GM19467 (cell line): Measurements from ENCODE around the gene PRR14L.
"Not testable (repeated sequence)": the region's sequence is repeated elsewhere in the genome, so short reads cannot be mapped to it uniquely, and the experiment has no call there.

Experiments used
- ATAC-seq: cut with Tn5 transposase; IDR thresholded peaks from one replicate; pipeline ENCODE4 v1.9.1; 2021; ENCODE audit warnings: mild to moderate bottlenecking, moderate library complexity; ENCODE audit not compliant: unreplicated experiment

Gene PRR14L

DNA sequence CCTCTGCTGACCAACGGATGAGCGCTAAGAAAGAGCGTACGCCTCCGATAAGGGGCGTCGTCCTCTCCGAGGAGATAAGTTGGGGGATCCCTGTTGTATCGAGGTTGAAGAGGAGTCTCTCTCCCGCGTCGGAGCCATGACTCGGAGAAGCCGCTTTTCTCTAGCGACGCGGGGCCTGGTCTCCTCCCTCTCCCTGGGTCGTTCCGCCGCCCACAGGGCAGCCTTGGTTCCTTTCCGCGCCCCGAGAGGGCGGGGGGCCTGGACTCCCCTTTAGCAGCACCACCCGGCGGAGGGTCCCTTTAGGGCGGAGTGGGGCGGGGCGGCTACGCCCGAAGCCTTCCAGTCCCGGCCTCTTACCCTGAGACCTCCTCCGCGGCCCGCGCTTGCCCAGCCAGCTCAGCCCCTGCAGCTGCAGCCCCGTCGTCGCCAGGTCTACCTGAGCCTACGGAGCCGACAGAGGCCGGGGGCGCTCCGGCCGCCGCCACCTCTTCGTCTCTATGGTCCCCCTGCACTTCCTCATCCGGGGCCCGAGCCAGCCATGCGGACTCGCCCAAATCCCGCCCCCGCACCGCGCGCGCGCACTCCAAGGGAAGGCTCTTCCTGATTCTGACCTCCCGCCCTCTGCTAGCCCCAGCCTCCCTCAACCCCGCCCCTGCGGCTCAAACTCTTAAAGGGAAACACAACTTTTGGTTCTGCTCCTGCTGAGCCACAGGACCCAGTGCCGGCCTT, at the start of gene PRR14L:
TSS of gene PRR14L (minus strand) at position 497 of the 729 bp plus-strand sequence. CDS start 11,272 bp downstream, outside the sequence.
- peak; percentile 53 for ATAC-seq

DNA sequence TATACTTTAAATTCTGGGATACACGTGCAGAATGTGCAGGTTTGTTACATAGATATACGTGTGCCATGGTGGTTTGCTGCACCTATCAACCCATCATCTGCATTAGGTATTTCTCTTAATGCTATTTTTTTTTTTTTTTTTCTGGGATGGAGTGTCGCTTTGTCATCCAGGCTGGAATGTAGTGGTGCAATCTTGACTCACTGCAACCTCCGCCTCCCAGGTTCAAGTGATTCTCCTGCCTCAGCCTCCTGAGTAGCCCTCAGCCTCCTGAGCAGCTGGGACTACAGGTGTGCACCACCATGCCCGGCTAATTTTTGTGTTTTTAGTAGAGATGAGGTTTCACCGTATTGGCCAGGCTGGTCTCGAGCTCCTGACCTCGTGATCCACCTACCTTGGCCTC, 49.4 kb upstream of the PRR14L start:
- not testable (repeated sequence) for ATAC-seq

DNA sequence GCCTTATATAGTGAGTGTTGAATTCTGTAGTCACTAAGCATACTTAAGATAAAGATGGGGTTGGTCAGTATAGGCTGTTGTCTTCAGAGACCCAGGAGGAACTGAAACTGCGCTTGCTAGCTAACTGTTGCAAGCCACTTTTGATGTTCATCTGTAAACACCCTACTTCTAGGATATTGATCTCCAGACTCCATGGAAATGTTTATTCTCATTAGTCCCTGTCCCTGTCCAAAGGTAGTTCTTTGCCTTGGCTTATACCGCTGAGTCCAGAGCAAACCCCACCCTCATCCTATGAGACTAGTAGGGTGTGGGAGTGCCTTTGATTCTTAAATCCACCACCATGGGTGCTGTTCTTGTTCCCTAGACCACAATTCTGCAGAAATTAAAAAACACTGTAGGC, 40.3 kb upstream of the PRR14L start:
- no peak for ATAC-seq

DNA sequence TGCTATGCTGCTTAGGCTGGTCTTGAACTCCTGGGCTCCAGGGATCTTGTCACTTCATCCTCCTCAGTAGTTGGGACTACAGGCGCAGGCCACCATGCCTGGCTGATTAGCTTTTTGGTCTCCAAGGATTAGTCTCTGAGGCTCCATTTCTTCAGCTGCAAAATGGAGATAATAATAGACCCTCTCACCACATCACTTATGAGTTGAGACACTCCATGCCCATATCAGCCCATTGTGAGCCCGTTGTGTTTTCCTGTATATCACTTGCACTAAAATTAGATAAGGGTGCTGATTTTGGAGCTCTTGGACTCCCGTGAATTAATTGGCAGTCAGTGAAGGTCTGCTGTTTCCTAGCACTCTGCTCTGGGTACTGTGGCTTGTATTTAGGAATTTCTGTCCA, 39.9 kb upstream of the PRR14L start:
- ATAC-seq, result no peak

DNA sequence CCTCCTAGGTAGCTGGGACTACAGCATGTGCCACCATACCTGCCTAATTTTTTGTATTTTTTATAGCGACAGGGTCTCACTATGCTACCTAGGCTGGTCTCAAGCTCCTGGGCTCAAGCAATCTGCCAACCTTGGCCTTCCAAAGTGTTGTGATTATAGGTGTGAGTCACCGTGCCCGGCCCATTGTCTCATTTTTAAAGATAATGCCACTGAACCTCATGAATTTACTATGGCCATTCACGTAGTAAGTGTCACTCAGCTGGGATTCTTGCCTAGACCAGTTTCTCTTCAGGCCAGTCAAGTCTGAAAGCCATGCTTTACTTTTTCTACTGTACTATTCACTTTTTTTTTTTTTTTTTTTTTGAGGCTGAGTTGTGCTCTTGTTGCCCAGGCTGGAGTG, 26.3 kb upstream of the PRR14L start:
- no peak for ATAC-seq

DNA sequence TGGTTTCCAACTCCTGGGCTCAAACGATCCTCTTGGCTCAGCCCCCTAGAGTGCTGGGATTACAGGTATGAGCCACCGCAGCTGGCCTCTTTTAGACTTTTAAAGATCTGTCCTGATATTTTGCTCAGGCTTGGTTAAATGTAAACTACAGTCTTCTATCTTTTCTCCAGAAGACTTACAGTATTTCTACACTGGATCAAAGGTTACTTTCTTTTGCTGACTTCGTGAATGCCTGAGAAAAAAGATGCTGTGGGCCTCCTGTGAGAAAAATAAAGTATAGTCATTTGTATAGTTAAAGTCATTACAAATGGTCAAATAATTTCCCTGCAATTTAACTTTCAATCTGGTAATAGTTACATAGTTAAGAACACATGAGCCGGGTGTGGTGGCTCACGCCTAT, 23.5 kb upstream of the PRR14L start:
- ATAC-seq, result no peak

DNA sequence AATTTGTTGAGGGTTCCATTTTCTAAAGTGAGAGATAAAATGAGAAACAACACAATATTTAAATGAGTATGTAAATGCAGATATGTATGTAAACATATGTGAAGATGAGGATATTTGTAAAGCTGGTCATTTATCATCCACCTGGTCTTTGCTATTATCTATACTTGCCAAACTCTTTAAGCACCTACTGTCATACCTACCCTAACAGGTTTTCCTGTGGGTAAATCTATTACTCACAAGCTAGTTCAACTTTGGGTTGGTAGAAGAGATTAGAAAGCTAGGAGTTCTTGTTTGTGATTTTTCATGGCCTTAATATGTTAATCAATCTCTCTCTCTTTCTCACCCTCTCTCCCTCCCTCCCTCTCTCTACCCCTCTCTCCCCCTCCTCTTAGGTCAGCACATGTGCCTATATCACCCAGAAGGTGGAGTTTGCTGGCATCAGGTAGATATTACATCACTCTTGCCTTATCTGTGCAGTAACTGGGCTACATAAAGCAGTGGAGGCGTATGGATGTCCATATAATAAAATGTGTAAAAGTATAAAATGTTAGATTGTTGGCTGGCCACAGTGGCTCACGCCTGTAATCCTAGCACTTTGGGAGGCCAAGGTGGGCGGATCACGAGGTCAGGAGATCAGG, 18.6 kb upstream of the PRR14L start:
- no peak for ATAC-seq

DNA sequence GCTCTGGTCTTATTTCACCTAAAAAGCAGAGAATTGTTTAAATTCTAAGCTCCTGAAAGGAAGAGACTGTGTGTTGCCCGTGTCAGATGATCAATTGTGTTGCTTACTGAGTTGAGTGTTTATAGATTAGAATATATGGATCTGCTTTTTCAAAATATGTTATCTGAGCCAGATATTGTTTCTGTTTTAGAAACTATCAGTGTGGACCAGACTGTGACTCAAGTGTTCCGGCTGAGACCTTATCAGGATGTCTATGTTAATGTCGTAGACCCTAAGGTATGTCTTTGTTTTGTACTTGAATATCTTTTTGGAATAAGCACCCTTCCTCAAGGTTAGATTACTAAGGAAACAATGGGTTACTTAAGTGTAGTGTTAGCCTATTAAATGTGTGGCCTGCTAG, 14.9 kb upstream of the PRR14L start:
- no peak for ATAC-seq

DNA sequence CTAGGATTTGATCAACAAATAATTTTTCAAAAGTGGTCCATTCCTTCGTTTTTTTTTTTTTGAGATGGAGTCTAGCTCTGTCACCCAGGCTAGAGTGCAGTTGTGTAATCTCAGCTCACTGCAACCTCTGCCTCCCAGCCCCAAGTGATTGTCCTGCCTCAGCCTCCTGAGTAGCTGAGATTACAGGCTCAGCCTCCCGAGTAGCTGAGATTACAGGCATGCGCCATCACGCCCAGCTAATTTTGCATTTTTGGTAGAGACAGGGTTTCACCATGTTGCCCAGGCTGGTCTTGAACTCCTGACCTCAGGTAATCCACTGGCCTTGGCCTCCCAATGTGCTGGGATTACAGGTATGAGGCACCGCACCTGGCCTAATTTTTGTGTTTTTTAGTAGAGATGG, 8.9 kb upstream of the PRR14L start:
- ATAC-seq, result not testable (repeated sequence)

DNA sequence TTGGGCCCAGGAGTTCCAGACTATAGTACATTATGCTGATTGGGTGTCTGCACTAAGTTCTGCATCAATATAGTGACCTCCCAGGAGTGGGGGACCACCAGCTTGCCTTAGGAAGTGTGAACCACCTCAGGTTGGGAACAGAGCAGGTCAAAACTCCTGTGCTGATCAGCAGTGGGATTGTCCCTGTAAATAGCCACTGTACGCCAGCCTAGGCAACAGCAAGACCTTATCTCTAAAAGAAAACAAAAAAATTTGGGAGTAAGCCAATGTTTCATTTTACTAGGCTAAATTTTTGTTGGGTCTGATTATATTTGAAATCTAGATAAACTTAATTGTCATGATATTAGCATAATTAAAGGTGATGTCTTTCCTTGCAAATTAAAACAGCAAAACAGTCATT, 7.3 kb upstream of the PRR14L start:
- no peak for ATAC-seq

DNA sequence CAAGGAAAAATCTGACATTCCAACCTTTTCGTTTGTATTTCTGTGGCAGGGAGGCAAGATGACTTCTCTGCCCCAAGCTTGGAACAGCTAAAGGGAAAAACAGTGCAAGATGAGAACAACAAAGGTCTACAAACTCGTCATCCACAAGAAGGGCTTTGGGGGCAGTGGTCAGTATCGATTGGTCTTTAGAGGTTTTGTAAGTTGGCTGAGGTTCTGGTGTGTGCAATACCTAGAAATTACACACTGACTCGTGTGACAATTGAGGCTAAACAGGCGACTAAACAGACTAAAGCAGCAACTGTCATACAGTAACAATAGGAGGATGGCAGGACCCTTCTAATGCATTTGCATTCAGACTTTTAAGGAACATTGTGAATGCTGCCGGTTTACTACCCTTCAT, 4.9 kb upstream of the PRR14L start:
- ATAC-seq, result no peak

DNA sequence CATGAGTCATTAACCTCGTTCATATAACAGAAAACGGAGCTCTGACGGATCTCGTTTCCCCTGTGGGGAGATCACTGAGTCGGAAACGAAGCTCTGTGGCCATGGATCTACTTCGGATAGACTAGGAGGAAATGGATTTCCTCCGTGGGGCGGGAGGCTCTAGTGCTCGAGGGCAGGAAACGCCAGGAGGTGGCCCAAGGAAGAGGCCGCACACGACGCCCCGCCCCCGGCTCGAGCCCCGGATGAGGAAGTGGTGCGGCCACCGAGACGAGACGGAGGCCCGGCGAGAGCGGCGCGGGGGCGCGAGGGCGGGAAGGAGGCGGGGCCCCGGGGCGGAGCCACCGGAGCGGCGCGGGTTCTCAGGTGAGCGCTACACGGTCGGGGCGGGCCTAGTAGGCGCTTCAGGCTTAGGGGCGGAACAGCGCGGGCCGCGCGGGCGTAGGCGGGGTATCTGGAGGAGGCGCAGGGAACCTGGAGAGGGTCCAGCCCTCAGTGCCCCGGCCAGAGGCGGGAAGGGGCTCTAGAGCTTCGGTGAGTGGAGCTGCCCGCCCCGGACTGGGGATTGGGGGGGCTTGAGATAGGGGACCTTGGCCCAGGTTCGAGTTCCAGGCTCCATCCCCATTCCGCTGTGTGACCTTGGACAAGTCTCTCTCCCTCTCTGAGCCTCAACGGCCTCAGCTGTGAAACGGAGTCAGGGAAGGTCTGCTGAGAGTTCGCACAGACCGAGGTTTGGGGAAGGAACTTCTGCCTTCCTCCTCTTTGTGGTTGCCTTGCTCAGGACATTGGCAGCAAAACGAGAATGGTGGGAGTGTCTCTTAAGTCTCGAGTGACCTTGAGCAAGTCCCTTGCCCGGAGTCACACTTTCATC, 3.9 kb upstream of the PRR14L start, which contains the start of gene DEPDC5:
TSS of gene DEPDC5 (plus strand) at position 386 of the 868 bp plus-strand sequence. CDS start 903 bp downstream, outside the sequence.
- ATAC-seq, result peak; percentile 63

DNA sequence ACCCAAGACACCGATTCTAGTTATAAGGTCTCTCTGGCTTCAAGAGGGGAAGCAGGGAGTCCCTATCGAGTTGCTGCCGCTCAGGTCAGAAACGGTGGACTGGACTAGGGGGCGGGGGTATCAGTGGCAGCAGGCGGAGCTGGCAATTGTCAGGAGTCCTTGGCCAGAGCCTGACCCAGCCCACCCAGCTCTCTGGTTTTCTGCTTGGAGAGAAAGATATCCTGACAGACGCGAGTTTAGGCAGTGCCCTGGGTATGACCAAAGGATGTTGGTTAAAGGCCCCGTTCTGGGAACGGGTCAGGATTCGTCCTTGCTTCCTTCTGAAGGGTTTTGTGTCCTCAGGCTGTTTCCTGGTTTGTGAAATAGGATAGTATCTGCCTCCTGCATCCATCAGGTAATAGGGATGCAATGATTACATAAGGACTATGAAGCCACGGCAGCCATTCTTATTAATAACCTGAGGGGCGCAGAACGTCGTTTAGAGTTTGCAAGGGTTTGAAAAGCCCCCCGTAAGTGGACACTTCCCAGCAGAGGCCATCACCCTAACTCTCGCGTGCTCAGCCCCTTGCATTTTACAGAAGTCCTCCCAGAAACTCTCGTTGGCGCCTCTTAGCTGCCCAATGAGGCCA, 3.2 kb upstream of the PRR14L start:
- ATAC-seq, result peak; percentile 6

DNA sequence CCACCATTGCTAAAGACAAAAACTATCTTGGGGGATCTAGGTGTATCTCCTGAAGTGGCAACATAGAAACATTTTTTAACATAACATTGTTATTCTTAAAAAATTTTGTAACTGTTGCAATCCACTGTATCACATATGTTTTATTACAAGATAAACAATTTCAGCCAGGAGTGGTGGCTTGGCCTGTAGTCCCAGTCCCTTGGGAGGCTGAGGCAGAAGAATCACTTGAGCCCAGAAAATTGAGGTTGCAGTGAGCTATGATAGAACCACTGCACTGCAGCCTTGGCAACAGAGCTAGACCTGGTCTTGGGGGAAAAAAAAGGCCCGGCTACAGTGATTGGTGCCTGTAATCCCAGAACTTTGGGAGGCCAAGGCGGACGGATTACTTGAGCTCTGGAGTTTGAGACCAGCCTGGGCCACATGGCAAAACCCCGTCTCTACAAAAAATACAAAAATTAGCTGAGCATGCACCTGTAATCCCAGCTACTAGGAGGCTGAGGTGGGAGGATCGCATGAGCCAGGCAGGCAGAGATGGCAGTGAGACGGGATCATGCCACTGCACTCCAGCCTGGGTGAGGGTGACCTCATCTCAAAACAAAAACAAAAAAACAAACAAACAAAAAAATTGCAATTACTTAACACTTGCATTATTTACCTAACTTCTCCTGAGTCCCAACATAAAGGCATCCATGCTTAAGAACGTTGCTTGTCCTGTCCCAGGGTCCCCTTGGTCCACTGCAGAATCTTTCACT, 2.3 kb upstream of the PRR14L start:
- ATAC-seq, result no peak

DNA sequence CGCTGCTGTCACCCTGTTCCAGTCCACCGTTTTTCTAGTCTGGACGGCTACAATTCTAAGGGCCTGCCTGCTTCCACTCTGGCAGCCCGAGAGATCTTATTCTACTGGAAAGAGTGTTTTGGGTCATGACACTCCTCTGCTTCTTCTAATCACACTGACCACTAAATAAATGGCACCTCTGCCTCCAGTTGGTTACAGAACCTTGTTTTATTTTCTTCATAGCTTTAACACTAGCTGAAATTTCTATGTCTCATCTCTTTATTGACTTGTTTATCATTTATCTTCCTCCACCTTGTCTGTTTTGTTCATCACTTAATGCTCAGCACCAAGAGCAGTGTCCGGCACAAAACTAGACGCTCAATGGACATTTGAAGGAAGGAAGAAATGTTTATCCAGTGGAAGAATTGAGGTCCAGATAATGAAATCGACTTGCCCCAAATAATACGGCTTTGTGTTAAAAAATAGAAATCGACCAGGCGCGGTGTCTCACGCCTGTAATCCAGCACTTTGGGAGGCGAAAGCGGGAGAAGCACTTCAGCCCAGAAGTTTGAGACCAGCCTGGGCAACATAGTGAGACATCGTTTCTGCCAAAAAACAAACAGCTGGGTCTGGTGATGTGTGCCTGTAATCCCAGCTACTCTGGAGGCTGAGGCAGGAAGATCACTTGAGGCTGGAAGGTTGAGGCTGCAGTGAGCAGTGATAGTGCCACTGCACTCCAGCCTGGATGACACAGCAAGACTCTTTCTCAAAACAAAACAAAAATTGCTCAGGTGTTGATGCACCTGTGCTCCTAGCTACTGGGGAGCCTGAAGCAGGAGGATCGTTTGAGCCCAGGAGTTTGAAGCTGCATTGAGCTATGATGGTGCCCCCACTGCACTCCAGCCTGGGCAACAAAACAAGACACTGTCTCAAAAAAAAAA, 693 bp upstream of the PRR14L start:
- no peak for ATAC-seq

DNA sequence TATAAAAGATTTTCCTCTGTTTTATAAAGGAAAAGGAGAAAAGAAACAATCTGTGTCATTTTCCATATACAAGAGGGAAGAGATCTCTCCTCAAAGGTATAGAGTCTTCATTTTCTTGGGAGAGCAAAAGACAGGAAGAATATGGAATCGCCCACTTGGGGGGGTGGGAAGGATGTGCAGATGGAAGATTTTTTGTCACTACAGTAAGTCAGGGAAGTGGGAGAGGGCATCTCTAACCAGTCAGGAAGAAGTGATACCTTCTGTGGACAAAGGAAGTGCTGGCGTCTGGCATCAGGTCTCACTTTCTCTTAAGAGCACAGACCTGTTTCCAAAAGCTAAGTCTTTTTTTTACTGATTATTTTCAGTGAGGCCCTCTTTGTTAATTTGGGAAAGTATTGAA, 1.4 kb downstream of the PRR14L start:
- no peak for ATAC-seq

DNA sequence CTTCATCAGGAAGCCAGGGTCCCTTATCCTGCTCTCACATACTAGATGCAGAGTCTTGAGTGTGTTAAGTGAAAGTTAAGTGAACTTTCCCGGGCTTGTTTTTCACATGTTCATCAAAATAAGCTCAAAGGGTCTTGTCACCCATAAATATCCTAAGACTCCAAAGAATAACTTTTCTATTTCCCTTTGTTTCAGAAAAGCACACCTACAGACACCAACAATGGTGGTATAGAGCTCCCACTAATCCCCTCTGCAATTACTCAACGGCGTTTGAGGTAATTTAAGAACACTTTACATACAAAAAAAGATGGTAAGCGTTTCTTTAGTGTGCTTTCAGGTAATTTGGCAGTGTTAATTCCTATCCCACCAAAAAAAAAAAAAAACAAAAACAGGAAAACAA, 2.5 kb downstream of the PRR14L start:
- ATAC-seq, result no peak

DNA sequence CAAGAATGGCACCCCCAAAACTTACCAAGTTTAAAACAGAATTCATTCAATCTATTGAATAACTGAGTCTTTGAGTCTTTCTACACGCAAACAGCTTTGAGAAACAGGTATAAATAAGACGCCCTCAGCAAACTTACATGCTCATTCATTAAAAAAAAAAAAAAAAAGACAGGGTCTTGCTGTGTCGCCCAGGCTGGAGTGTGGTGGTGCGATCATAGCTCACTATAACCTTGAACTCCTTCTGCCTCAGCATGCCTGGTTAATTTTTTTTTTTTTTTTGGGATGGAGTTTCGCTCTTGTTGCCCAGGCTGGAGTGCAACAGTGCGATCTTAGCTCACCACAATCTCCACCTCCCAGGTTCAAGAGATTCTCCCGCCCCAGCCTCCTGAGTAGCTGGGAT, 6.1 kb downstream of the PRR14L start:
- ATAC-seq, result no peak

DNA sequence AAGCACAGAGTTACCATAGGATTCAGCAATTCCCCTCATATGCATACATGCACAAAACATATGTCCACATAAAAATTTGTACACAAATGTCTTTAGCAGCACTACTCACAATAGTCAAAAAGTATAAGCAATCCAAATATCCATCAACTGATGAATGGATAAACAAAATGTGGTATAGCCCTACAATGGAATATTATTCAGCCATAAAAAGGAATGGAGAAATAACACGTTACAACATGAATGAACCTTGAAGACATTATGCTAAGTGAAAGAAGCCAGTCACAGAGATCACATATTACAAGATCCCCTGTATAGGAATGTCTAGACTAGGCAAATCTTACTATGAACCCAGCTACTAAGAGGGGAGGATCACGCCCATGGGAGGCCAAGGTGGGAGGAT, 7.2 kb downstream of the PRR14L start:
- ATAC-seq, result no peak
